GM23338 (cell line): ENCODE data around the gene HOXD8.
A peak's percentile ranks its signal among the peaks of the same experiment; 100 is the strongest.

Experiments used
- CREB1 ChIP-seq: fragments of 250-450 bp; sonication (Bioruptor Pico); IDR thresholded peaks from 2 replicates; pipeline ENCODE4 v1.5.0; 2020; ENCODE audit warnings: low read depth, mild to moderate bottlenecking, moderate library complexity
- EZH2 ChIP-seq: fragments of 200-600 bp; sonication (generic); IDR thresholded peaks from one replicate; pipeline ENCODE4 v1.8.0; 2017; ENCODE audit warnings: antibody characterized with exemption, mild to moderate bottlenecking, low read depth; ENCODE audit not compliant: unreplicated experiment
- POLR2AphosphoS5 ChIP-seq: IDR thresholded peaks from 2 replicates; pipeline ENCODE4 v1.6.1; 2016; ENCODE audit warnings: antibody characterized with exemption, low read depth
- STAT1 ChIP-seq: IDR thresholded peaks from one replicate; pipeline ENCODE4 v1.6.1; 2016; ENCODE audit warnings: antibody characterized with exemption; ENCODE audit not compliant: unreplicated experiment
- TF ChIP-seq, protein P1 (sequence below), 2 experiments: fragments of 200-600 bp in 1 of 2; sonication (generic) in 1 of 2; conservative IDR thresholded peaks; 2 replicates each; pipeline versions ENCODE4 v1.5.1 to v1.6.1; 2016 to 2017; ENCODE audit warnings: antibody characterized with exemption in 2 of 2, low read depth in 2 of 2, mild to moderate bottlenecking in 2 of 2, moderate library complexity in 1 of 2

DNA sequence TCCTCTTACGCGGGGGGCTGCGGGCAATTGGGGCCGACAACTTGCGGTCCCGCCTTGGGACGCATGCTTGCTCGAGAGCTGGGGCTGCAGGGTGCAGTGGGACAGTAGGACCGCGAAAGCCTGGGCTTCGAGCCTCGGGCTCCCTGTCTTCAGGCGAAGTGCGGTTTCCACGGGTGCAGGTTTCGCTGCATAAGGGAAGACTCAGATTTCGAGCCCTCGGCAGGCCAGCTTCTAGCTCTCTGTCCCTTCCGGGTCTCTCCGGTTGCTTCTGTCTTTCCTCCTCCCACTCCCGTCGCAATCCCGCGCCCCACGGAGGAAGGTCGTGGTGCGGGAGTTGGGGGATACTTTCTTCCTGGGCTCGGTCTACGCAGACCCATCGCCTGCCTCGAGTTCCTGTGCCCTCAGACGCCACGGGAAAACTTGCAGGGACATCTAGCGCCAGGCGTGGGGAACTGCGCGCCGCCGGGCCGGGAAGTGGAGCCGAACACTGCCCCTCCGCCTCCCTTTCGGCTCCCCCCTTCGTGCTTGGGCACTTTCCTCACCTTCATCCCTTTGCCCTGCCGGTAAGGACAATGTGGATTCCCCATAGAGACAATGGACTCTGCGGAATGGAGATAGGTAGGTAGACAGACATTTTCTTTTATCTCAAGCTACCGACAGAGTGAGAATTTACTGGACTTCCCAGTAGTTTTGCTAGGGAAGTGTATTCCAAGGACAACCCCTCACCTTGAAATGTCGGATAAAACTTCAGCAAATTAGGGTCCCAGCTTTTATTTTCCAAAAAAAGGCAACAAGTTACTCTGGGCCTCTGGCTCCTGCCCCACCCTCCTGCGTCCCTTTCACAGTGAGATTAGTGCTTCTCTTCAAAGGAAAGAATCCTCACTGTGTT, 41.2 kb upstream of the HOXD8 start:
- TF ChIP-seq, protein P1, sequence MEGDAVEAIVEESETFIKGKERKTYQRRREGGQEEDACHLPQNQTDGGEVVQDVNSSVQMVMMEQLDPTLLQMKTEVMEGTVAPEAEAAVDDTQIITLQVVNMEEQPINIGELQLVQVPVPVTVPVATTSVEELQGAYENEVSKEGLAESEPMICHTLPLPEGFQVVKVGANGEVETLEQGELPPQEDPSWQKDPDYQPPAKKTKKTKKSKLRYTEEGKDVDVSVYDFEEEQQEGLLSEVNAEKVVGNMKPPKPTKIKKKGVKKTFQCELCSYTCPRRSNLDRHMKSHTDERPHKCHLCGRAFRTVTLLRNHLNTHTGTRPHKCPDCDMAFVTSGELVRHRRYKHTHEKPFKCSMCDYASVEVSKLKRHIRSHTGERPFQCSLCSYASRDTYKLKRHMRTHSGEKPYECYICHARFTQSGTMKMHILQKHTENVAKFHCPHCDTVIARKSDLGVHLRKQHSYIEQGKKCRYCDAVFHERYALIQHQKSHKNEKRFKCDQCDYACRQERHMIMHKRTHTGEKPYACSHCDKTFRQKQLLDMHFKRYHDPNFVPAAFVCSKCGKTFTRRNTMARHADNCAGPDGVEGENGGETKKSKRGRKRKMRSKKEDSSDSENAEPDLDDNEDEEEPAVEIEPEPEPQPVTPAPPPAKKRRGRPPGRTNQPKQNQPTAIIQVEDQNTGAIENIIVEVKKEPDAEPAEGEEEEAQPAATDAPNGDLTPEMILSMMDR (conservative IDR thresholded peaks at IDR 0.05; ENCODE audit: low read depth in 2 of 2), result peak; percentile 59 to 66
- TF ChIP-seq POLR2AphosphoS5 (no peak), EZH2 (peak; percentile 82), CREB1 (CRISPR knock-in tag) (no peak), STAT1 (no peak)
